Measurements from ENCODE around the gene MRPL19. TPM values are rescaled to one million over a fixed set of nuclear protein-coding genes. Genes with fewer than 3 reads are reported as not detected.
"Not testable (repeated sequence)": the region's sequence is repeated elsewhere in the genome, so short reads cannot be mapped to it uniquely, and the experiment has no call there.

Gene MRPL19
- total RNA-seq, 1 donor from 2014 or later = 45.2 TPM

- ATAC-seq (no peak), DNase-seq (ENCODE audit: low spot score) (no peak)
These were observed 11.2 kb downstream of the MRPL19 start for GRCh38 chr2:75657798-75658197.

- no peak for ATAC-seq
- DNase-seq (ENCODE audit: low spot score) = no peak
These were observed 20.3 kb downstream of the MRPL19 start for GRCh38 chr2:75666911-75667310.

- DNase-seq (ENCODE audit: low spot score) = no peak
- no peak for ATAC-seq
These were observed 21.3 kb downstream of the MRPL19 start for GRCh38 chr2:75667884-75668283.

GRCh38 chr2:75675423-75675822 is 28.8 kb downstream of the MRPL19 start:
- ATAC-seq (peak; percentile 42), DNase-seq (ENCODE audit: low spot score) (peak; percentile 43)

- ATAC-seq = peak; percentile 47
- no peak for DNase-seq (ENCODE audit: low spot score)
These were observed 29.3 kb downstream of the MRPL19 start for GRCh38 chr2:75675908-75676307.

GRCh38 chr2:75676464-75676863 is 29.9 kb downstream of the MRPL19 start:
- DNase-seq (ENCODE audit: low spot score) = no peak
- no peak for ATAC-seq

GRCh38 chr2:75679556-75679955 is 33.0 kb downstream of the MRPL19 start:
- no peak for ATAC-seq
- DNase-seq (ENCODE audit: low spot score) = no peak

- DNase-seq (ENCODE audit: low spot score) (no peak), ATAC-seq (no peak)
These were observed 33.8 kb downstream of the MRPL19 start for GRCh38 chr2:75680402-75680801.

GRCh38 chr2:75683430-75683829 is 36.8 kb downstream of the MRPL19 start:
- ATAC-seq; DNase-seq (ENCODE audit: low spot score): not testable (repeated sequence)

- ATAC-seq (no peak), DNase-seq (ENCODE audit: low spot score) (no peak)
These were observed 41.6 kb downstream of the MRPL19 start for GRCh38 chr2:75688196-75688595.

GRCh38 chr2:75698918-75699317 is 52.3 kb downstream of the MRPL19 start:
- ATAC-seq (no peak), DNase-seq (ENCODE audit: low spot score) (no peak)

- no peak for ATAC-seq
- DNase-seq (ENCODE audit: low spot score) = no peak
These were observed 56.0 kb downstream of the MRPL19 start for GRCh38 chr2:75702593-75702992.

- ATAC-seq (no peak), DNase-seq (ENCODE audit: low spot score) (no peak)
These were observed 57.2 kb downstream of the MRPL19 start for GRCh38 chr2:75703589-75704287.

- DNase-seq (ENCODE audit: low spot score) (no peak), ATAC-seq (no peak)
These were observed 59.3 kb downstream of the MRPL19 start for GRCh38 chr2:75705921-75706320.

GRCh38 chr2:75707901-75708300 is 61.3 kb downstream of the MRPL19 start:
- ATAC-seq = no peak

GRCh38 chr2:75709297-75709696 is 62.7 kb downstream of the MRPL19 start:
- peak; percentile 5 for ATAC-seq
- no peak for DNase-seq (ENCODE audit: low spot score)

More at GRCh38 chr2:75707901-75708300, 61.3 kb downstream of the MRPL19 start:
- DNase-seq (ENCODE audit: low spot score) = no peak

GRCh38 chr2:75710220-75710576 is 63.6 kb downstream of the MRPL19 start:
- ATAC-seq = no peak

GRCh38 chr2:75710577-75711253 is 64.1 kb downstream of the MRPL19 start, which contains the start of gene GCFC2:
GCFC2 (minus strand) TSS chr2:75710915; CDS start chr2:75710855, 60 bp downstream.
- DNase-seq (ENCODE audit: low spot score) (peak; percentile 93), ATAC-seq (peak; percentile 94)

More at GRCh38 chr2:75710220-75710576, 63.6 kb downstream of the MRPL19 start:
- no peak for DNase-seq (ENCODE audit: low spot score)

GRCh38 chr2:75711590-75711989 is 65.0 kb downstream of the MRPL19 start:
- not testable (repeated sequence) for DNase-seq (ENCODE audit: low spot score); ATAC-seq

- no peak for DNase-seq (ENCODE audit: low spot score)
- peak; percentile 51 for ATAC-seq
These were observed 69.8 kb downstream of the MRPL19 start for GRCh38 chr2:75716406-75716805.

GRCh38 chr2:75719616-75720015 is 73.0 kb downstream of the MRPL19 start:
- DNase-seq (ENCODE audit: low spot score) (no peak), ATAC-seq (no peak)

- DNase-seq (ENCODE audit: low spot score) (no peak), ATAC-seq (no peak)
These were observed 73.9 kb downstream of the MRPL19 start for GRCh38 chr2:75720525-75720924.

Measured in left lobe of liver (tissue), 2 donors.